ENCODE results near the gene HOXD1.

- TF ChIP-seq CTCF (IDR thresholded peaks at IDR 0.05) (no peak), POLR2A (IDR thresholded peaks at IDR 0.05) (no peak)
Measured at GRCh38 chr2:176166272-176166671, 22.2 kb upstream of the HOXD1 start.
